SW 1271 (cell line): ENCODE measurements around the gene PTPRM.
A peak's percentile ranks its signal among the peaks of the same experiment; 100 is the strongest.

ENCODE experiments used
- DNase-seq, 2 experiments: peaks; one replicate each; lab custom pipeline; 2025; lab: John Stamatoyannopoulos, UW

Gene PTPRM

DNA sequence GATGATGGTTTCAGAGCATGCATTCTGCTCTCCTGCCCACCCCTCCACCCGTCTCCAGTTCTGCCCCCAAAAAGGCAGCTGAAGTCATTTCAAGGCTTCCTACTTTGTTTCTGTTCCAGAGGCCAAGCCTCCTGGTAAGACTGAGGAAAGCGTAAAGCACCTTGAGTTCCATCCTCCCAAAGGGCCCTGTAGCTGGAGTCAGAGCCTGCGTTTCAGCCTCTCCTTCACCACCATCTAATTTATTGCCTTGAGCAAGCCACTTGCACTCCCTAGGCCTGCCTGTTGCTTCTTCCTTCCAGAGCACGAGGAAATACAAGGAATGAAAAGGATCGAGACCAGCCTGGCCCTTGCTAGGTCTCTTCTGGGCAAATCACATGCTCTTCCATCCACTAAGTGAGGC is 797.9 kb downstream of the PTPRM start:
- no peak for DNase-seq

DNA sequence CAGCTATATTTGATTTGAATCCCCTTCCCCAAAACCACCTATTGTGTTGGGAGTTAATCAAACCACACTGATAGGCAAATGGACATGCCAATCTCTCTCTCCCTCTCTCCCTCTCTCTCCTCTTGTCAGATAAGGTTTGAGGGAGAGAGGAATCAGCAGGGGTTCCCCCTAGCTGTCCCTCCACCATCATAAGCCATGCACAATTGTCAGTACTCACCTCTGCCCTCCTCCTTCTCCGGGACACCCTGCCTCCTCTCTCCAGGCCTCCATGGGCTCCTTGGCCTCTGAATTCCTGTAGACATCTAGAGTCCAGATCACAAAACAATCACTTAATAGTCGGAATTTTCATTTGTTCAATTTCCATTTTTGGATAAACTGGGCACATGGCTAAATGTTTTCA is 798.4 kb downstream of the PTPRM start:
- DNase-seq, result no peak

DNA sequence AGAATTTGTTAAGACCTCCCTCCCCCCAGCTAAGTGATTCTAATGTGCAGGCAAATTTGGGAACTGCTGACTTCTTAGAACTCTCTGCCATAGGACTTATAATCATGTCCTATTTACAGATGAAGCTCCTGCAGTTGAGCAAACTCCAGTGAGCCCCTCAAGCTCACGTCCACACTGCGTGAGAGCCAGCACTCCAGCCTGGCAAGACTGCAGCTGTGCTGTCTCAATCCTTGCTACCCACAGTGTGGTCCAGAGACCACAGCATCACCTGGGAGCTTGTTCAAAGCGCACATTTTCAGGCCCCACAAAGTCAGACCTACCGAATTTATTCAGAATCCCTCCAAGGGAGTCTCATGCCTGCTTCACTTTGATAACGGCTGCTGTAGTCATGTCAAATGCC is 799.0 kb downstream of the PTPRM start:
- DNase-seq, result no peak

DNA sequence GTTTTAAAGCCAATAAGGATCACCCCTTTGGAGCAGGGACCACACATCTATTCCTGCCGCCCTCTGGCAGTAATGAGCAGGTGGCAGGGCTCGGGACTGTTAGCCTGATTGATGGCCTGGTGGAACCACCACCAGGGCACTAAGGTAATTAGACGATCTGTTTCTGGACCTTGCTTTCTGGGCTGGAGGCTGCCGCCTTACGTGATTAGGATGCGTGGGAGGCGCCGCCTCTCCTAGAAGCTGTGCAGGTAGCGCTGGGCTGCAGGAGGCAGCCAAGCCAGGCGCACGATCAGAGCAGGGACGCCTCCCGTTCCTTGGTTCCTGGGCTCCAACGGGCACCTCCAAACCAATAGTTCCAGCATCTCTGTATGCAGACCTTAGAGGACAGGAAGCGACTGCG is 799.5 kb downstream of the PTPRM start:
- no peak for DNase-seq

GRCh38 chr18:8367217-8367988 is 800.3 kb downstream of the PTPRM start:
- DNase-seq, result no peak

DNA sequence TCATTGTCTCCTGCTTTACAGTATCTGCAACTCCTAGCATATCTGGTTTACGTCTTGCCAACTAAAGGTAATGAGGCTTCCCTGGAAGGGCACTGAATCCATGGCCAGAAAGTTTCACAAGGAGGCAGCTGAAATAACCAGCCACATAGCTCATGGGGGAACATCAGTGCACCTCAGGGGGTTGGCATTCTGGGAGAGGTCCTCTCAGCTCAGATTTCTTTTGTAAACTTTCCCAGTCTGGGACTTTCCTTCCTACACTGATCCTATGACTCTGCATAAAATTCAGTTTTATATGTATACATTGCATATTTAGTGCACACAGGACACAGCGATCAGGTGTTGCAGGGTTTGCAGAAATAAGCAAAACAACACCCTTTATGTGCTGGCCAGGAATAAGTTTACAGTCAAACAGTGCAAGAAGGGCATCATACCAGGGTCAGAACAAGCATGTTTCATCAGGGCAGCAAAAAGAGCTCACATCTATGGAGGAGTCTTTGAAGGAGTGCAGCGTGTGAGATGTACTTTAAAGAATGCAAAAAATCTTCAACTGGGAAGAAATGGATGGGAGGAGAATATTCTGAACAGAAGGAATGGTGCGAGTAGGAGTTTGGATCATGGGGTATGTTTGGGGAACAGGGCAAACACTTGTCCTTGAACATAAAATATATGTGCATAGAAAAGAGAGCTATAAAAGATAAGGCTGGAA is 801.5 kb downstream of the PTPRM start:
- DNase-seq, result no peak

GRCh38 chr18:8373486-8373885 is 806.4 kb downstream of the PTPRM start:
- no peak for DNase-seq

GRCh38 chr18:8374676-8375075 is 807.6 kb downstream of the PTPRM start:
- no peak for DNase-seq

DNA sequence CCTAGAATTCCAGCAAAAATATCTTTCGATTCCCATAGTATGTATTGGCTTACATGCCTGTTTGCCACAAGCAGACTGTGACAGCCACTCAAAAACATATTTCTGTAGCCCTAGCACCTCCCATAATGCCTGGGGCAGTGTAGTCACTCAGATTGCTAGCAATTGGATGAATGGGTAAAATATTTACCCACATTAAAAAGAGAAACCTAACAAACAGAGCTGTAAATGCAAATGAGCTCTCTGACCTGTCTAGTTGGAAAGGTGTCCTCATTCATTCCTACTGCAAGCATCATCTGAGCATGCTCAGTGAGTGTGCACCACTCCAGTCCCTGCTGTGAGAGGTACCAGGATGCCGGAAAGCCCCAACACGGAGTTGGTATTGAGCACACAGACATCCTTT is 808.1 kb downstream of the PTPRM start:
- no peak for DNase-seq

GRCh38 chr18:8376113-8376512 is 809.0 kb downstream of the PTPRM start:
- DNase-seq, result no peak

- no peak for DNase-seq
Measured at GRCh38 chr18:8379187-8379941, 812.2 kb downstream of the PTPRM start.

GRCh38 chr18:8380006-8380405 is 812.9 kb downstream of the PTPRM start:
- no peak for DNase-seq

GRCh38 chr18:8380926-8381325 is 813.8 kb downstream of the PTPRM start:
- DNase-seq, result no peak

GRCh38 chr18:8381821-8382459 is 814.8 kb downstream of the PTPRM start:
- no peak for DNase-seq

DNA sequence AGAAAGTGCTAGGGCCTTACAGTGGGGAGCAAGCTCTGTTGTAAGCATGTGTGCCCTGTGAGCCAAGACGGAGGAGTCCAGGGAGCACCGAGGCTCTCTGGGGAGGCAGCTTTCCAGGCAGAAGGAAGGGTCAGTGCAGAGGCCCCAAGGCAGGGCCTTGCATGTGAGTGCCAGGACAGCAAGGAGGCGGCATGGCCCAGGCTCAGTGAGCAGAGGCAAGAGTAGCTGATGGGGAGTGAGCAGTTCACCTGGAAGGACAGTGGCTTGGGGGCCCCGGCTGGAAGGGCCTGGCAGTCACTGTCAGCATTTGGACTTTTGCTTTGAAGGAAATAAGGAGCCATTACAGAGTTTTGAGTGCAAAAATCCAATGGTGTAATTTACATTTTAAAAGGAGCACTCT is 818.3 kb downstream of the PTPRM start:
- DNase-seq, result no peak

GRCh38 chr18:8386669-8387380 is 819.7 kb downstream of the PTPRM start:
- DNase-seq, result no peak

- peak in 1 of 2 experiments; percentile 23 for DNase-seq
Measured at GRCh38 chr18:8389391-8390340, 822.5 kb downstream of the PTPRM start.

GRCh38 chr18:8391068-8391467 is 824.0 kb downstream of the PTPRM start:
- DNase-seq, result no peak

GRCh38 chr18:8396254-8396653 is 829.1 kb downstream of the PTPRM start:
- no peak for DNase-seq

DNA sequence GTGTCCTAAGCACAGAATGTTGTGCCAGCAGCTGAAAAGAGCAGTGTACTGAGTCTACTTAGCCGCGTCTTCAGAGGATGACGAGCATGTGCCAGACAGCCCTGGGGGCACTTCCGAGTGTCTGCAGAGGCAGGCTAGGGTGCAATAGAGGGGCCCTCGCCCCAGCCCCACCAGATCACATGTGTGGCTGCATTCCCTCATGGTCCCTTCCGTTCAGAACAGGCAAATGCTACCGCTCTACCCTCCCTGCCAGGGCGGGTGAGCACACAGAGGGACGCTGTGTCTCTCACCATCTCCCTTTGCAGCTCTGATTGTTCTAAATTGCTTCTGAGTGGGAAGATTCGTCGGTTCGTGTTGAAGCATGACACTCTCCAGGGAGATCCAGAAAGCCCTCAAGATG is 829.9 kb downstream of the PTPRM start:
- DNase-seq, result no peak

DNA sequence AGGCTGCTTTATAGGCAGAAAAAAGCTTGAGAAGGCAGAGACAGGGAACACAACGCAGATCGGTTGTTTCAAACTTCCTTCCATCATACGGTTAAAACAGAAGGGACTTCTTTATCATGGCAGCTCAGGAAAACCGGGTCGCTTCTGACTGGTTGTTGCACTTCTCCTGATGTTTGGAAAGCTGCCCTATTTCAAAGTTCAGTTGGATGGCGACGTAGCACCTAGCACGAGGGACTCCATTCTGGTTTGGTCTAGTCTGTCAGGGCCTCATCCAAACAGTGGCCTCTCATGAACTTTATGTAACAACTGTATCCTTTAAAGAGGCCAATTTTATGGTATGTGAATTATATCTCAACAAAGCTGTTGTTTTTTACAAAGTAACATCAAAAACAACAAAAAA is 832.0 kb downstream of the PTPRM start:
- no peak for DNase-seq
